ENCODE data around the gene SBNO2.

The SBNO2 gene, protein sequence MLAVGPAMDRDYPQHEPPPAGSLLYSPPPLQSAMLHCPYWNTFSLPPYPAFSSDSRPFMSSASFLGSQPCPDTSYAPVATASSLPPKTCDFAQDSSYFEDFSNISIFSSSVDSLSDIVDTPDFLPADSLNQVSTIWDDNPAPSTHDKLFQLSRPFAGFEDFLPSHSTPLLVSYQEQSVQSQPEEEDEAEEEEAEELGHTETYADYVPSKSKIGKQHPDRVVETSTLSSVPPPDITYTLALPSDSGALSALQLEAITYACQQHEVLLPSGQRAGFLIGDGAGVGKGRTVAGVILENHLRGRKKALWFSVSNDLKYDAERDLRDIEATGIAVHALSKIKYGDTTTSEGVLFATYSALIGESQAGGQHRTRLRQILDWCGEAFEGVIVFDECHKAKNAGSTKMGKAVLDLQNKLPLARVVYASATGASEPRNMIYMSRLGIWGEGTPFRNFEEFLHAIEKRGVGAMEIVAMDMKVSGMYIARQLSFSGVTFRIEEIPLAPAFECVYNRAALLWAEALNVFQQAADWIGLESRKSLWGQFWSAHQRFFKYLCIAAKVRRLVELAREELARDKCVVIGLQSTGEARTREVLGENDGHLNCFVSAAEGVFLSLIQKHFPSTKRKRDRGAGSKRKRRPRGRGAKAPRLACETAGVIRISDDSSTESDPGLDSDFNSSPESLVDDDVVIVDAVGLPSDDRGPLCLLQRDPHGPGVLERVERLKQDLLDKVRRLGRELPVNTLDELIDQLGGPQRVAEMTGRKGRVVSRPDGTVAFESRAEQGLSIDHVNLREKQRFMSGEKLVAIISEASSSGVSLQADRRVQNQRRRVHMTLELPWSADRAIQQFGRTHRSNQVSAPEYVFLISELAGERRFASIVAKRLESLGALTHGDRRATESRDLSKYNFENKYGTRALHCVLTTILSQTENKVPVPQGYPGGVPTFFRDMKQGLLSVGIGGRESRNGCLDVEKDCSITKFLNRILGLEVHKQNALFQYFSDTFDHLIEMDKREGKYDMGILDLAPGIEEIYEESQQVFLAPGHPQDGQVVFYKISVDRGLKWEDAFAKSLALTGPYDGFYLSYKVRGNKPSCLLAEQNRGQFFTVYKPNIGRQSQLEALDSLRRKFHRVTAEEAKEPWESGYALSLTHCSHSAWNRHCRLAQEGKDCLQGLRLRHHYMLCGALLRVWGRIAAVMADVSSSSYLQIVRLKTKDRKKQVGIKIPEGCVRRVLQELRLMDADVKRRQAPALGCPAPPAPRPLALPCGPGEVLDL (N-terminal part only)

DNA sequence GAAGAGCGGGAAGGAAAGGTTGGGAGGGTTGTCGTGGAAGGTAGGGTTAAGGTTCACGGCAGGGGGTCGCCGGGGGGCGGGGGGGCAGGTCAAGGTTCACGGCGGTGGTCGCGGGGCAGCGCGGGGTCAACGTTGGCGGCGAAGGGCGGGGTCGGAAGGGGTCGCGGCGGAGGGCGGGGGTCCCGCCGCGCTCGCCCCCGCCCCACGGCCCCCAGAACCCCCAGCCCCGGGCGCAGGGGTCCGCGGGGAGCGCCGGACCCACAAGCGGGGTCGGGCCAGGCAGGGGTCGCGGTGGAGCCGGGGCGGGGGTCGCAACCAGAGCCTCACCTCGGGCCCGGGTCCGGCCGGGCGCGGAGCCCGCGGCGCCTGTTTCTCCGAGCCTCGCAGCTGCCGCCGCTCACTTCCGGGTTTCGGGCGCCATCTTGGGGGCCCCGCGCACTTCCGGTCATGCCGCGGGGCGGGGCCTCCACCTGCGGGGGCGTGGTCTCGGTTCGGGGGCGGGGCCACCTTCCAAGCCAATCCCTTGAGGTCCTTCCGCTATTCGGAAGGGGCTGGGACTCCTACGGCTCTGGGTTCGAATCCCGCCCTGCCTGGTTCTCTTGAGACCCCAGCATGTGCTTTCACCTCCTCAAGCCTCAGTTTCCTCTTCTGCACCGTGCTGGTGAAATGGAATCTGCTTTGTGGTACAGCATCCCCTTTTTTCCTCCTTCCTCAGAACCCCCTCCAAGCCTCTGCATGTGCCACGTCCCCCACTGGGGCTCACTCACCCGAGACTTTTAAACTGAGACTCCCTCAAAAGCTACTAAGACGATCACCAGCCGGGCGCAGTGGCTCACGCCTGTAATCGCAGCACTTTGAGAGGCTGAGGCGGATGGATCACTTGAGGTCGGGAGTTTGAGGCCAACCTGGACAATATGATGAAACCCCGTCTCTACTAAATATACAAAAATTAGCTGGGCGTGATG is at the start of gene SBNO2:
Gene SBNO2, minus strand, starts transcription at position 424 of the 965 bp plus-strand sequence. CDS start 19,992 bp downstream, outside the sequence.
- peak; percentile 93 for DNase-seq (ENCODE audit: low spot score)
- H3K27ac ChIP-seq, result peak within 1 kb of the TSS; percentile 92 to 97
- H3K4me3 ChIP-seq, result peak within 1 kb of the TSS; percentile 86
- TF ChIP-seq, protein P1, sequence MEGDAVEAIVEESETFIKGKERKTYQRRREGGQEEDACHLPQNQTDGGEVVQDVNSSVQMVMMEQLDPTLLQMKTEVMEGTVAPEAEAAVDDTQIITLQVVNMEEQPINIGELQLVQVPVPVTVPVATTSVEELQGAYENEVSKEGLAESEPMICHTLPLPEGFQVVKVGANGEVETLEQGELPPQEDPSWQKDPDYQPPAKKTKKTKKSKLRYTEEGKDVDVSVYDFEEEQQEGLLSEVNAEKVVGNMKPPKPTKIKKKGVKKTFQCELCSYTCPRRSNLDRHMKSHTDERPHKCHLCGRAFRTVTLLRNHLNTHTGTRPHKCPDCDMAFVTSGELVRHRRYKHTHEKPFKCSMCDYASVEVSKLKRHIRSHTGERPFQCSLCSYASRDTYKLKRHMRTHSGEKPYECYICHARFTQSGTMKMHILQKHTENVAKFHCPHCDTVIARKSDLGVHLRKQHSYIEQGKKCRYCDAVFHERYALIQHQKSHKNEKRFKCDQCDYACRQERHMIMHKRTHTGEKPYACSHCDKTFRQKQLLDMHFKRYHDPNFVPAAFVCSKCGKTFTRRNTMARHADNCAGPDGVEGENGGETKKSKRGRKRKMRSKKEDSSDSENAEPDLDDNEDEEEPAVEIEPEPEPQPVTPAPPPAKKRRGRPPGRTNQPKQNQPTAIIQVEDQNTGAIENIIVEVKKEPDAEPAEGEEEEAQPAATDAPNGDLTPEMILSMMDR (IDR thresholded peaks at IDR 0.05), result no peak

DNA sequence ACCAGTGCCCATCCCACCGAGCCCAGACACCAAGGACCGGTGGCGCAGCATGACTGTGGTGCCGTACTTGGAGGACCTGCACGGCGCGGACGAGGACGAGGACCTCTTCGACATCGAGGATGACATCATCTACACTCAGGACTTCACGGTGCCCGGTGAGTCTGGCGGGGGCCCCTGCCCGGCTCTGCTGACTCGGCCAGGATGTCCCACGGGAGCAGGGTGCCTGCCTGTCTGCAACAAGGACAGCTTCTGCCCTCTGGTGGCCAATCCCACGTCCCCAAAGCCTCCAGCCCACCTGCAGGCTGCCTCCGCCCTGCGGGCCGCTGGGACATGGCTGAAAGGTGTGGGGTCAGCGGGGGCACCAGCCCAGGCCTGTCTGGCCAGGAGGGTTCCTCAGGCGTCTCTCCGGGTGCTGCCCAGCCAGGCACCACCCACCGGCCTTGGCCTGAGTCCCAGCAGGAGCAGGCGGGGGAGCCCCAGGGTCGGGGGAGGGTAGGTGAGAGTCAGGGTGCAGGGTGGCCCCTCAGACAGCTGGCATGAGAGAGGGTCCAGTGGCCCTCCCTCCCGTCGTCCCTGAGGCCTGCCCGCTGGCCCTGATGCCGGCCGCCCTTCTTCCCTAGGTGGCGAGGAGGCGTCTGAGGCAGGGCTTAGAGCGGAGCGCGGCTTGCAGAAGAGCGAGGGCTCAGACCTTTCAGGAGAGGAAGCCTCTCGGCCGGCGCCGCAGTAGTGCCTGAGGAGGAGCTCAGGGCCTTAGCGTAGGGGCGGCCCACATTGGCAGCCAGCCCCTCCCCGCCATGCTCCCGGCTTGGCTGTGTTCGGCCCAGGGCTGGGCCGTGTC is 49.2 kb upstream of the SBNO2 start:
- Histone ChIP-seq H3K27ac (no peak overlapping the region), H3K4me3 (no peak overlapping the region)
- no peak for DNase-seq (ENCODE audit: low spot score)
- TF ChIP-seq, protein P1 (IDR thresholded peaks at IDR 0.05), result peak; percentile 13

DNA sequence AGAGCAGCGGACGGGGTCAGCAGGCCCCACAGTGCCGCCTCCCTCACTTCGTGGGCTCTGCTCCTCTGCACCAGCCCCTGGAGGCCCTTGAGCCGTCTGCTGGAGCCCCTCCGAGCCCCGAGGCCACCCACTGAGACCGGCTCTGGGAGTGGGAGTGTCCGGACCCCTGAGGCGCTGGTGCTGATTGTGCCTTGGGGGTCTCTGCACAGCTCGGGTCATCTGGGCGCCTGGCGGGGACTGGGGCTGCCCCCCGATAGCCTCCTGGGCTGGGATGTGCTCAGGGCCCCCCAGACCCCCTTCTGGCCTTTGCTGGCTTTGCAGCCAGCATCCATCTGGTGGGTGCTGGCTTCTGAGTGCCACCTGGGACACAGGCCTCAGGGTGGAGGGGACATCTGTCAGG is 48.3 kb upstream of the SBNO2 start:
- TF ChIP-seq, protein P1 (IDR thresholded peaks at IDR 0.05), result no peak
- H3K4me3 ChIP-seq, result no peak overlapping the region
- DNase-seq (ENCODE audit: low spot score), result no peak
- peak overlapping the region in 1 of 2 donors; percentile 53 for H3K27ac ChIP-seq

DNA sequence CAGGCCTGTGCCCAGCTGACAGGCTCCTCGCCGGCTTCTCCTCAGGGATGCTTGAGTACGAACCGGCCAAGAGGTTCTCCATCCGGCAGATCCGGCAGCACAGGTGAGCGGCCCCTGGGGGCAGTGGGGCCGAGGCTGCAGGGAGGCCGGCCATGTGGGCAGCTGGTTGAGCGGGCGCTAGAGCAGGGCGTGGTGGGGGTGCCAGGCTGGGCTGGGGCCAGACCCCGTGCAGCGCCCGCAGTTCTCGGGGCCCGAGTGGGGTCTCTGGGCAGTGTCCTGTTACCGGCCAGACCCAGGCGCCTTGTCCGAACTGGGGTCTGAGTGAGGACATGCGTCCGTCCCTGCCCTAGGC is 47.8 kb upstream of the SBNO2 start:
- TF ChIP-seq, protein P1 (IDR thresholded peaks at IDR 0.05), result no peak
- Histone ChIP-seq H3K4me3 (no peak overlapping the region), H3K27ac (peak overlapping the region; percentile 1 to 53)
- no peak for DNase-seq (ENCODE audit: low spot score)

DNA sequence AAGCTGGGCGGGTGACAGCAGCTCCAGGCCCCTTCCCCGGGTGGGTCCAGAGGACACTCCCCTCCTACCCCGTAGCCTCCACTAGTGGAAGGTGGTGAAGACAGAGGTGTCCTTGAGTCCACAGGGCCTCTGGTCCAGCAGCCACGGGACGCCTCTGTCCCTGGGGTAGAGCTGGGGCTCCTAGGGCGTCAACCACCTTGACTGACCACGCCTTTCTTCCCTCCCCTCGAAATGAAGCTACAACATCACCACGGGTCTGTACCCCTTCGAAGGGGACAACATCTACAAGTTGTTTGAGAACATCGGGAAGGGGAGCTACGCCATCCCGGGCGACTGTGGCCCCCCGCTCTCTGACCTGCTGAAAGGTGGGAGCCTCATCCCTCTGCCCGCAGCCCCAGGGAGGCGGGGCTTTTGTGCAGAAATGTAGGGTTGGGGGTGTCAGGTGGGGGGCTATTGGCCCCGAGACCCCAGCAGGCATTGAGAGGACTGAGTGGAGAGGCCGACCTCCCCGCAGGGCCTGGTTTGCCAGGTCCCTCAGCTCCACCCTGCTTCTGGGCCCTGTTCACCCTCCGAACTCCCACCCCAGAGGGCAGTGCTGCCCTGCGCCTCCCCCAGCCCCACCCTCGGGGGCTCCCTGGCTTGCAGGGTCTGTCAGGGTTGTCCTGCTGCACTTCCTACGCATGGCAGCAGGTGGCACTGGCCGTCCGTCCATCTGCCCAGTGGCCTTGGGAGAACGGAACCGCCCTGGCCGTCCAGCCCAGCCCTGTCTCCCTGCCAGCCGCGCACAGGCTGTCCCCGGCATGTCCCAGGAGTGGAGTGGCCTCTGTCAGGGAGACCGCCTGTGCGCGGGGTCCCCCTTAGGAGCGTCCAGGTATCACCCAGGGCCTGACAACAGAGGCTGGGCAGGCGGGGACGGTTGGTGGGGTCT is 47.2 kb upstream of the SBNO2 start:
- TF ChIP-seq, protein P1 (IDR thresholded peaks at IDR 0.05), result peak; percentile 58
- peak; percentile 87 for DNase-seq (ENCODE audit: low spot score)
- H3K4me3 ChIP-seq, result no peak overlapping the region
- H3K27ac ChIP-seq, result peak overlapping the region; percentile 1 to 53
